ENCODE results near the gene CBX3. TPM values are rescaled to one million over a fixed set of nuclear protein-coding genes. Genes with fewer than 3 reads are reported as not detected.

CBX3 gene
- total and polyA plus RNA-seq, 2 donors (not counting 1 experiment from before 2014, with no cell fraction given) = 105 to 136 TPM

DNA sequence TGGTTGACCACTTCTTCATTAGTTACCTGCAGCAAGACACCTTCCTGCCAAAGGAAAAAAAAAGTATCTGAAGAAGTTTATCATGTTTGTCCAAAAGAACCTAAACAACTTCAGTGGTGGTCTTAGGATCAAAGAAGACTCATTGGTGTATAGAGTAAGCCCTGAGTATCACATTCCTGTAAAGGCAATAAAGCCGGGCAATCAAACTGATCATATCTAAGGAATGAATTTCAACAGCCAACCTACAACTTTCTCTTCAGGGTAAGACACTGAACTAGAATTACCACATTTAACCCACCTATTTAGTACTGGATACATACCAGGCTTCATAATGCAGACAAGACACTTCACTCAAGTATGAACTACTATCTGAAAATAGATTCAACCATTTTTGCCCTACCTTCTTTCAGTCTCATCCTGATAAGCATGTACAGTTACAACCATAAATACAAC is 11.1 kb upstream of the CBX3 start:
- Histone ChIP-seq H3K27ac (ENCODE audit: insufficient read depth, low read length) (no peak overlapping the region), H3K9ac (ENCODE audit: insufficient read depth, low read length) (no peak overlapping the region), H3K4me2 (ENCODE audit: extremely low read depth, insufficient read depth, low read length) (no peak overlapping the region), H3K9me3 (ENCODE audit: control insufficient read depth, insufficient read depth, low read depth, low read length) (no peaks in the 10 kb centered on the region), H3K36me3 (ENCODE audit: control insufficient read depth, insufficient read depth, low read length) (peaks cover 14% of the 10 kb centered on the region), H4K20me1 (ENCODE audit: control insufficient read depth, extremely low read depth, insufficient read depth, low read length) (peaks cover 3% of the 10 kb centered on the region), H3K4me1 (ENCODE audit: control insufficient read depth, extremely low read depth, insufficient read depth, low read length) (no peaks in the 10 kb centered on the region), H3K27me3 (ENCODE audit: control insufficient read depth, insufficient read depth, low read length) (no peaks in the 10 kb centered on the region), H3K4me3 (replicated peaks in 1 of 4; ENCODE audit: control extremely low read depth in 1 of 4, insufficient read depth in 1 of 4, low read depth in 3 of 4, low read length in 4 of 4) (no peak overlapping the region), H3K79me2 (ENCODE audit: control insufficient read depth, insufficient read depth, low read length) (peaks cover 38% of the 10 kb centered on the region), H2AFZ (ENCODE audit: low read length) (no peak overlapping the region)
- no peak for DNase-seq (ENCODE audit: low read depth in 2 of 2)
- TF ChIP-seq, protein P1, sequence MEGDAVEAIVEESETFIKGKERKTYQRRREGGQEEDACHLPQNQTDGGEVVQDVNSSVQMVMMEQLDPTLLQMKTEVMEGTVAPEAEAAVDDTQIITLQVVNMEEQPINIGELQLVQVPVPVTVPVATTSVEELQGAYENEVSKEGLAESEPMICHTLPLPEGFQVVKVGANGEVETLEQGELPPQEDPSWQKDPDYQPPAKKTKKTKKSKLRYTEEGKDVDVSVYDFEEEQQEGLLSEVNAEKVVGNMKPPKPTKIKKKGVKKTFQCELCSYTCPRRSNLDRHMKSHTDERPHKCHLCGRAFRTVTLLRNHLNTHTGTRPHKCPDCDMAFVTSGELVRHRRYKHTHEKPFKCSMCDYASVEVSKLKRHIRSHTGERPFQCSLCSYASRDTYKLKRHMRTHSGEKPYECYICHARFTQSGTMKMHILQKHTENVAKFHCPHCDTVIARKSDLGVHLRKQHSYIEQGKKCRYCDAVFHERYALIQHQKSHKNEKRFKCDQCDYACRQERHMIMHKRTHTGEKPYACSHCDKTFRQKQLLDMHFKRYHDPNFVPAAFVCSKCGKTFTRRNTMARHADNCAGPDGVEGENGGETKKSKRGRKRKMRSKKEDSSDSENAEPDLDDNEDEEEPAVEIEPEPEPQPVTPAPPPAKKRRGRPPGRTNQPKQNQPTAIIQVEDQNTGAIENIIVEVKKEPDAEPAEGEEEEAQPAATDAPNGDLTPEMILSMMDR (conservative IDR thresholded peaks at IDR 0.05 in 1 of 2, IDR thresholded peaks at IDR 0.05 in 1 of 2; ENCODE audit: low read depth in 1 of 2, low read length in 2 of 2) = no peak
- no peak for TF ChIP-seq EZH2 (IDR thresholded peaks at IDR 0.05; ENCODE audit: low read length, missing control alignments)

DNA sequence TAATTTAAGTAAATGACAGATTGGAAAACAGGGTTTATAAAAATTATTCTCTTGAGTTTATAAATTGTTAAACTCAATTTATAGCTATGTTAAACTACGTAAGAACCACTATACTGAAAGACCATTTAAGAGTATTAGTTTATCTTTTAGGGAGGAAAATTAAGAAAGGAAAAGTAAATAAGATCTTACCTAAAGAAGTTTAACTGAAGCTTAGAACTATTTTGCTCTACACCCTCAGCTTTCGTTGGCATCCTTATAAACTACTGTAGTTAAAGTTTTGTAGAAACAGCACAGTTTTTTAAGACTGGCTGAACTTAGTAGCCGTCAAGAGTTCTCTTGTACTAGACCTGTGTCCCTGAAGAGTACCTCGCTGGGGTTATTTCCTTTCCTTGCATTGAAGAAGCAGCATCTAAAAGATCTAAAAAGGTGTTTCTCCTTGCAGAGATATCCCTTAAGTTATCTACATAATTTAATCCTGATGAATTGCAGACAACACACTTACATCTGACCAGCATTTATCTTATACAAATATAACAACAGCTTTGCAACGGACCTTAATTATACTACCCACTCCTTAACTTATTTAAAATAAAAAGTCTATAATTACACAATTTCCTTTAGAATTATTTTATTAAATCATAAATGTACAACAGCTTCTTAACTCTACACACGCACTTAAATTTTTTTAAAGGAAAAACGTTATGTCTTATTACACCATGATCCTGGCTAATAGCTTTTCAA is 10.1 kb upstream of the CBX3 start:
- Histone ChIP-seq H4K20me1 (ENCODE audit: control insufficient read depth, extremely low read depth, insufficient read depth, low read length) (peaks cover 3% of the 10 kb centered on the region), H3K4me3 (replicated peaks in 1 of 4; ENCODE audit: control extremely low read depth in 1 of 4, insufficient read depth in 1 of 4, low read depth in 3 of 4, low read length in 4 of 4) (no peak overlapping the region), H2AFZ (ENCODE audit: low read length) (no peak overlapping the region), H3K27ac (ENCODE audit: insufficient read depth, low read length) (no peak overlapping the region), H3K4me2 (ENCODE audit: extremely low read depth, insufficient read depth, low read length) (no peak overlapping the region), H3K36me3 (ENCODE audit: control insufficient read depth, insufficient read depth, low read length) (peaks cover 16% of the 10 kb centered on the region), H3K9me3 (ENCODE audit: control insufficient read depth, insufficient read depth, low read depth, low read length) (no peaks in the 10 kb centered on the region), H3K4me1 (ENCODE audit: control insufficient read depth, extremely low read depth, insufficient read depth, low read length) (peaks cover 2% of the 10 kb centered on the region), H3K79me2 (ENCODE audit: control insufficient read depth, insufficient read depth, low read length) (peaks cover 48% of the 10 kb centered on the region), H3K9ac (ENCODE audit: insufficient read depth, low read length) (no peak overlapping the region), H3K27me3 (ENCODE audit: control insufficient read depth, insufficient read depth, low read length) (no peaks in the 10 kb centered on the region)
- no peak for TF ChIP-seq EZH2 (IDR thresholded peaks at IDR 0.05; ENCODE audit: low read length, missing control alignments)
- TF ChIP-seq, protein P1 (conservative IDR thresholded peaks at IDR 0.05 in 1 of 2, IDR thresholded peaks at IDR 0.05 in 1 of 2; ENCODE audit: low read depth in 1 of 2, low read length in 2 of 2) = no peak
- DNase-seq (ENCODE audit: low read depth in 2 of 2) = no peak

DNA sequence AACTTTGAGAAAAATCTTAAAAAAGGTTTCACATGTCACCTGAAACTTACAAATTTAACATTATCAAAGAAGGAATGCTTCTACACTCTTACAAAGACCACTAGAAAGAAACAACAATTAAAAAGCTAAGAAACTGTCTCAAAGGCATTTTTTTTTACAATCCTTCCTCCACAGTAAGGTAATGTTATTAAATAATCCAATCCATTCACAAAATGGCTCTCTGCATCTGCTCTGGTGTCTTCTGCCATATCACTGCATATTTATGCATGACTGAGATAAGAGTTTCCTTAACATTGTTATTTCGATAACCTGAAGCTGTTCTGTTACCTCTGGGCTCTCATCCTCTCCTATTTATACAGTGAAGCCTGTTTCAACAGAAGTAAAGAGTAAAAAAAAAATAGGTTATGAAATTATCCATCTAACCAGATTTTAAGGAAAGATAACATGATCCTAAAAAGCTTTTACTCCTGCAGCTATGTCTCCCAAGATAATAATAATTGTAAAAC is 9.5 kb upstream of the CBX3 start:
- H3K4me2 ChIP-seq (ENCODE audit: extremely low read depth, insufficient read depth, low read length) = no peak overlapping the region
- DNase-seq (ENCODE audit: low read depth in 2 of 2) = no peak
- H3K4me1 ChIP-seq (ENCODE audit: control insufficient read depth, extremely low read depth, insufficient read depth, low read length) = peaks cover 5% of the 10 kb centered on the region
- no peak overlapping the region for H3K27ac ChIP-seq (ENCODE audit: insufficient read depth, low read length)
- H3K4me3 ChIP-seq (replicated peaks in 1 of 4; ENCODE audit: control extremely low read depth in 1 of 4, insufficient read depth in 1 of 4, low read depth in 3 of 4, low read length in 4 of 4) = no peak overlapping the region
- peaks cover 4% of the 10 kb centered on the region for H4K20me1 ChIP-seq (ENCODE audit: control insufficient read depth, extremely low read depth, insufficient read depth, low read length)
- no peak overlapping the region for H2AFZ ChIP-seq (ENCODE audit: low read length)
- H3K9me3 ChIP-seq (ENCODE audit: control insufficient read depth, insufficient read depth, low read depth, low read length) = no peaks in the 10 kb centered on the region
- H3K27me3 ChIP-seq (ENCODE audit: control insufficient read depth, insufficient read depth, low read length) = no peaks in the 10 kb centered on the region
- no peak overlapping the region for H3K9ac ChIP-seq (ENCODE audit: insufficient read depth, low read length)
- no peak for TF ChIP-seq EZH2 (IDR thresholded peaks at IDR 0.05; ENCODE audit: low read length, missing control alignments)
- TF ChIP-seq, protein P1 (conservative IDR thresholded peaks at IDR 0.05 in 1 of 2, IDR thresholded peaks at IDR 0.05 in 1 of 2; ENCODE audit: low read depth in 1 of 2, low read length in 2 of 2) = no peak
- peaks cover 54% of the 10 kb centered on the region for H3K79me2 ChIP-seq (ENCODE audit: control insufficient read depth, insufficient read depth, low read length)
- H3K36me3 ChIP-seq (ENCODE audit: control insufficient read depth, insufficient read depth, low read length) = peaks cover 16% of the 10 kb centered on the region

Data from fibroblast of lung (primary cell).